ENCODE results near the gene OPRM1.
"Not testable (repeated sequence)": the region's sequence is repeated elsewhere in the genome, so short reads cannot be mapped to it uniquely, and the experiment has no call there.

Gene OPRM1

GRCh38 chr6:154241061-154241460, 202.0 kb downstream of the OPRM1 start:
- DNase-seq (ENCODE audit: low read depth) = not testable (repeated sequence)

- DNase-seq (ENCODE audit: low read depth) = no peak
Measured at GRCh38 chr6:154241581-154241980, 202.5 kb downstream of the OPRM1 start.

GRCh38 chr6:154242617-154243357, 203.7 kb downstream of the OPRM1 start:
- no peak for DNase-seq (ENCODE audit: low read depth)

DNA sequence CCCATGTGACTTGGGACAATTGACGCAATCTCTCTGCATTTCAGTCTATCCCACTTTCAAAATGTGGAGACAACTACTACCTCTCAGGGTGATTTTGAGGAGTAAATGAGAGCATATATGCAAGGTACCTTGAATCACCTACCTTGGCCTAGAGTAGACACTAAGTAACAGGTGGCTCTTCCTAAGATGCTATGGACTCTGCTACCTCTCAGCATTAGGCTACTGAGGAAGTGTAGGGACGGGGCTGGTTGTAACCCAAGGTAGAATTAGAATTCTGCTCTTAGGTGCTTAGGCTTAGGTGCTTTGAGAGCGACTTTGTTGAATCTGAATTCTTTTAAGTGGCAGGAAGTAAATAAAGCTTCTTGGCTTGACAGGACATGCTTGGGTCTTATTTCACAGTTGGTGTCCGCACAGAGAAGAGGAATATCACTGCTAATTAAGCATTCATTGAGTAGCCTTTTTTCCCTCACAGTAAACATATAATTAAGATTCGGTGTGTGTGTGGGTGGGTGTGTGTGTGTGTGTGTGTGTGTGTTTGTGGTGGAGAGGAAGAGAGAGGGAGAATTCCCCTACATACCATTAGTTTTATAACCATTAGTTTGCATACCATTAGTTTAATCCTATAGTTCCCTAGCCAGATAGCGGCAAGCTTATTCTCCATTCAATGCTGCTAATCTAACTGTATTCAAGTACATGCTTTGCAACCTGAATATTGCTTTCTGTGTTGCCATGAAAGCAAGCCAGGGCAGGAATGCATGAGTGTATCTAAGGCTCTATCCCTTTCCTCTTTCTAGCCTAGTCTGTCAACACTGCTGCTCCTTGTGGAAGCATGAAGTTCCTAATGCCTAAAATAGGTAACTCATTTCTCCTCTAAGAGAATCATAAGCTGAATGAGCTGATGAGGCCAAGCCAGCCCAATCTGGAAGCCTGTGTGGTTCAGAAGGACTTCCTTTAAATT, 205.0 kb downstream of the OPRM1 start:
- DNase-seq (ENCODE audit: low read depth) = no peak

DNA sequence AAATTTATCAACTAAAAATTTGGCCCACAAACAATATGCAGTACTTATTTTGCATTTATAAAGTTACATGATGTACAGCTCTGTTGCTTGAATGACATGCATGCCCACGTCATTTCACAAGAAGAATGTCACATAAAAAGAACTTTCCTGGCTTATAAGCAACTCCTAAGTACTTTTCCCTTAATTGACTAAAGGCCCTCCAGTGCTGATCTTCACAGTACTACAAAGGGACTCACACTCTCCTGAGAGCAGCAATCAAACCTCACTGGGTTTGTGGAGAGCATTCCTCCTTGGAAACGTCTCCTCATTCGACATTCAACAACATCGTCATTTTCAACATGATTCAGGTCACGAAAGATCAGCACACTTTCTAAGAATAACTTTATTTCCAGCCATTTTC, 206.5 kb downstream of the OPRM1 start:
- no peak for DNase-seq (ENCODE audit: low read depth)

- DNase-seq (ENCODE audit: low read depth) = no peak
Measured at GRCh38 chr6:154246723-154247118, 207.7 kb downstream of the OPRM1 start.

- no peak for DNase-seq (ENCODE audit: low read depth)
Measured at GRCh38 chr6:154247119-154247861, 208.2 kb downstream of the OPRM1 start.

DNA sequence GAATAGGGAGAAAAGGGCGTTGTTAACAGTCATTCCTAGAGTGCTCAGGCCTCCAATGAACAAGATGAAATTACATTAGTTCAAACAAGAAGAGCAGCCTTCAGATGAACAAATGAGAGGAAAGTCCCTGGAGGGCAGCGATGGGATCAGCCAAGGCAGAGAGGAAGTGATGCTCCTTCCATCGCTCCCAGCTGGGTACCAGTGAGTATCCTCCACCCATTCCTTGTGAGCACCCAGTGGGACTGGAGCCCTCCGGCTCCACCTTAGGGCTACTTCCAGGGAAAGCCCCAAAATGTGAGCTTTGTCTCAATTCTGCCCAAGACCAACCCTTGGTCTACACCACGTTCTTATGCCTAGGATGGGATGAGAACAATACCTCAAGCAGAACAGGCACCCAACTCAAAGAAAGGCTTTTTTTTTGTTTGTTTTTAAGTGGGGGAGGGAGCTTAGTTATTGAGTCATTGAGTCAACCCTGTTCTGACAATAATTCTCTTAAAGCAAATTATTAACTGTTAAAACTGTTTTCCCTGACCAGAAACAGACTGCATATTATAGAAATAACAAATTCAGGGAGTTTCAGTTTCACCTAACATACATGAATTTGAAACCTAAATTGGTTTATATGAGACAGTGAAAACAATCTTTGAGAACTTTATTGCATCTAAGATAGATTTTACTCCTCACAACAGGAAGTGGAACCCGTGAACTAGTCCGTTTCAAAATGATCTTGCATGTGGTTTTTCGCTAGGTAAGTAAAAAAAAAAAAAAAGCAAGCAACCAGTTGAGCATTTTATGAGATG, 210.7 kb downstream of the OPRM1 start:
- DNase-seq (ENCODE audit: low read depth) = no peak

DNA sequence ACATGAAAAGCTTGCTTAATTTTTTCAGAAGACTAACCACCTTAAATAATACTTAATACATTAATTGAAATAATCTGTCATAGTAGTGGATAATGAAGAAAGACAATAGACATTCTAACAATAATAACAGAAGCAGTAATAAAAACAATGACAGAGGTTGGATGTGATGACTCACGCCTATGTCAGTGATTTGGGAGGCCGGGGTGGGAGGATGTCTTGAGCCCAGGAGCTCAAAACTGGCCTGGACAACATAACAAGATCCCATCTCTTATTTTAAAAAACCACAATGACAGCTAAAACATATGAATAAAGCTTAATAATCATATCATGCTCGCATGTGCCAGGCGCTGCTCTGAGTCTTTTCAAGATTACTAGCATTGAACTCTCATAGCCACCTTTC, 212.1 kb downstream of the OPRM1 start:
- no peak for DNase-seq (ENCODE audit: low read depth)

DNA sequence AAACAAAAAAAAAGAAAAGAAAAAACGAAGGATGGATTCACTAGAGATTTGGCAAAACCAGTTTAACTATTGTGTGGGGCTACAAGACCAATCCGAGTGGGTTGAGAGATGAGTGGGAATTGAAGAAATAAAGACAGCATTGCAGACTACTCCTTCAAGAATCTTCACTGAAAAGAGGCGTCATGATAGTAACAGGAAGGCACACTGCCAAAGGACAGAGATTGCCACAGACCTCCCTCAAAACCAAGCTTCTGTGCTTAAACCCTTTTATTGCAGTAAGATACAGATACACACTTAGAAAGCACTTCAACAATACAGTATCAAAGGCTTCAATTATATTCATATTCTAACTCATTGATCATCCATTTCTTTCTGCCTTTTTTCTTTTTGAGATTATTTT, 213.6 kb downstream of the OPRM1 start:
- DNase-seq (ENCODE audit: low read depth) = no peak

DNA sequence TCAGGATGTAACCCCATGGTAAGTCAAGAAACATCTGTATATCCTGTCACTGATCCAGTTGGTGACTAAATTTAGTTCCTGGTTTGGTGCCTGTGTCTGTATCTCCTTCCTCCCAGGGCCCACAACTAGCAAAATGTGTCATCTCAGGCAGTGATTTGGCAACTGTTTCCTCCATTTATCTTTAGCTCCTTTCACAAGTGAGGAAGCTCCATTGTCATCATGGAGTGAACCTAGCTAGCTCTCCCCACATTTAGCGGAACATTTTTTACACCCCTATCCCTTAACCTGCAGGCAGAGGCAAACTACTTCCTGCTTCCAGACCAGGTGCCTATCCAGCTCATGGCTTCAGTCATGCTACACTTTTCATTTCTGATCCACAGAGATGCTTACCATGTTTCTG, 218.0 kb downstream of the OPRM1 start:
- no peak for DNase-seq (ENCODE audit: low read depth)

DNA sequence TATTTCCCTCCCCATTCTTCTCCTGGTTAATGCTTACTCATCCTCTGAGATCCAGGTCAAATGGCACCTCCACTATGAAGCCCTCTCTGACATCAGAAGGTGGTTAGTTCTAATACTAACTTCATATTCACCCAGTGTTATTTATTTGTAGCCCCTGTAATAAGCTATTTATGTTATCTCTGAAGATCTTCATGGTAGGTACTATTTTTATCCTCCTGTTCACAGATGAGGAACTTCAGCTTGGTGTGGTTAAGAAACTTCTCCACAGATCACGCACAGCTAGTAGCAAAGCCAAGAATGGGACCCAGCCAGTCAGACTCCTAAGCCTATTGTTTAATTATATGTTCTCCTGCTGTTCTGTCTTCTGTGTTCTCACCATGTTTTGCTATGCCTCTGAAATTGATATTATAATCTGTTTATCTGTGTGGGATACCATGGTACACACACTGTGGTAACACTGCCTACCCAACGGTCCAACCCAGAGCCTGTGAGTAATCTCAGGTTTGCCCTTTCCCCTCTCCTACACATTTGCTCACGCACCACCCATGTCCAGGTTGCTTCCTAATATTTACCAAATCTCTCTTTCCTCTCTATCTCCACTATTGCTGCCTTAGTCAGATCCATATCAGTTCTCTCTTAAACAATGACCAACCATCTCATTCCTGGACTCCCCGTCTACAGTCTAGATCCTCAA, 219.2 kb downstream of the OPRM1 start:
- DNase-seq (ENCODE audit: low read depth) = no peak

DNA sequence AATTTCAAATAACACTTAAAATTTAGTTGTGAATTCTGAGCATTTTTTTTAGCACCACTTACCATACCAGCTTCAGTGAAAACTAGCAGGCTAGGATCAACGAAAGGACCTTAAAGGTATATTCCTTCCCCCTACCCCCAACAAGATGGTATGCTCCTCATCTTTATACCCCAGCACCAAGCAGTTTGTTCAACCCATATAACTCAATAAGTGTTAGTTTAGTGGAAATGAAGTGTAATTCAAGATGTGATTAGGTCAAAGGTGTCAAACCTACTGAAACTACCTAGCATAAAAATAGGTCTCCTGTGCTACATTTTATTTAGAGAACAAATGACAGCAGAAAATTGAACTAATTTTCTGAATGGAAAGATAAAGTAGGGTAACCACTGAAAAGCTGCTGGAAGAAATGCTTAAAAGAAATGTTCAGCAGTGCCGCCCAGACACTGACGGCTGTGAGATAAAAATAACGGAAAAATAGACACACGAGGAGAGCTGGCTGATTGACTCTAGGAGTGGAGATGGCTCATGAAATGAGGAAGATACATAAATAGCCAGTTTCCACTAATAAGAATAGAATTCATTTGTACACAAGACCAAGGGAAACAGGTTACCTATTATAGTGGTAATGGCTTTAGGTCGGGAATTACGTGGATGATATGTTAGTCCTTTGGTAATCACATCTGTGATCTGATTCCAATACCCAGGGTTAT, 222.8 kb downstream of the OPRM1 start:
- no peak for DNase-seq (ENCODE audit: low read depth)

DNA sequence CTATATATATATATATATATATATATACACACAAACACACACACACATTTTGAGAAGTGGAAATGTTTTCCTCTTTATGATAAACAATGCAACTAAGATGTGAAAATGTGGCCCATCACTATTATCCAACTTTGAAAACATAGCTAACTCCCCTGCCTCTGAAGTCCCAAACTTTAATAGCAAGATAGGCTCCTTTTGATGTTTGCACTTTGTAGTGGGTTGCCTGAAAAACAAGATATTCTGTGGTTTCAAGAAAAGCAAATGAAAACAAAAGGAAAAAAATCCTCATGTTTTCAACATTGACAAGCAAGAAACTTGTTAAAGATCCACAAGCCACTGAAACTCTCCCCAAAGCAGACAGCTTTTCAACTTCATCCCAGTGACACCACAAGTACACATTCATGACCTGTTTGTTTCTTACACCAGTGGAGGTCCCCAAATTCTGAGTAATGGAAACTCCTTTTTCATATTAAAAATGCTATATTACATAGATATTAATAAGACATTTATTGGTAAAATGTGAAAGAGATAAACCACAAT, 227.6 kb downstream of the OPRM1 start:
- DNase-seq (ENCODE audit: low read depth) = no peak

DNA sequence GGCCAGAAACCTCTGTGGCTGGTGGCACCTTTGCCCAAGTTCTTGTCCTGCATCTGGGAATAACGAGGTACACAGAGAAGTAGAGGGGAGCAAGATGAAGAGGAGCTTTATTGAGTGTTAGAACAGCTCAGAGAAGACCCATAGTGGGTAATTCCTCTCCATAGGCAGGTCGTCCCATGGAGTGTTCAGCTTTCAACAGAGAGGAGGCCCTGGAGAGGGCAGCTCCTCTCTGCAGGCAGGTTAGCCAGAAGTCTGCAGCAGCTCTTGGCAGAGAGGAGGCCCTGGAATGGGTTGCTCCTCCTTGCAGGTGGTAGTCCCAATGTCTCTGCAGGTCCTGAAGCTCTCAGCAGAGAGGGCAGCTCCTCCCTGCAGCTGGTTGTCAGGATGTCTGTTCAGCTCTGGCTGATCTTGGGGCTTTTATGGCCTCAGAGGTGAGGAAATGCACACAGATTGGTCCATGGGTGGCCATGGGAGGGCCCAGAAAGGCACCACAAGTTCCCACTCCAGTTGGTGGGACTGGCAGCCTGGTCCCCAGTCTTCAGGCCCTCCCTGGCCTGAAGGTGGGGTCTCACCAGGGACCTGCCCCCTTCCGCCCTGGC, 228.6 kb downstream of the OPRM1 start:
- DNase-seq (ENCODE audit: low read depth) = no peak

GRCh38 chr6:154268486-154268885, 229.4 kb downstream of the OPRM1 start:
- DNase-seq (ENCODE audit: low read depth) = no peak

GRCh38 chr6:154274168-154274567, 235.1 kb downstream of the OPRM1 start:
- DNase-seq (ENCODE audit: low read depth) = no peak

GRCh38 chr6:154276810-154277628, 238.0 kb downstream of the OPRM1 start:
- DNase-seq (ENCODE audit: low read depth) = peak; percentile 11

- no peak for DNase-seq (ENCODE audit: low read depth)
Measured at GRCh38 chr6:154277629-154278017, 238.6 kb downstream of the OPRM1 start.

All from non-pigmented ciliary epithelial cell (primary cell).